ENCODE measurements around the gene WDFY2. TPM values are rescaled to one million over a fixed set of nuclear protein-coding genes. Genes with fewer than 3 reads are reported as not detected.

The WDFY2 gene
- total RNA-seq, 5 donors from 2014 or later (not counting 1 experiment from before 2014, with no cell fraction given): 18.2 to 28.3 (median 20.0) TPM

DNA sequence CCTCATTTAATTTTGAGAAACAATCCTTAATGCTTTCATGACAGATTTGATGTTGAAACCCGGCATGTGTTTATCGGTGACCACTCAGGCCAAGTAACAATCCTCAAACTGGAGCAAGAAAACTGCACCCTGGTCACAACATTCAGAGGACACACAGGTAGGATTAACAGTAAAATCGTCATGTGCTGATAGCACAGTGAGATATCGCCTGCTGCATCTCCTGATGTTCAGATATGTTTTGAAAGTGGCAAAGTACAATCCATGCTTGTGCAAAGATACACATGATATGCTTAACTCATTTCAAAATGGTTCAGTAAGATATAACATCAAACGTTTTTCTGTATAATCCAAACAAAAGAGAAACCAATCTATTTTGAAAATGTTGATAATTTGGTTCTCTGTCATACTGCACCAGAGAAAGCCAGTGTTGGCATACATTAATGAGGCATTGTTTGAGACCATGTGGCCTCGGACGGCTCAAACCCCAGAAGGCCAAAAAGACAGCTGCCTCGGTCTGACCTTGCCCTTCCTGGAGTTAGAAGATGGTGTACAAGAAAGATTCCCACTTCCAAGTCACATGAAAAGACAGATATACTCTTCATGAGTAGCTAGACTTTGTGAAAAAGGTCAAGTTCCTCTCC, 143.5 kb downstream of the WDFY2 start:
- CTCF ChIA-PET: interaction anchor here in 1 of 2 donors (0.5 kb wide), 1 partner anchor 9 kb away, joined by 3 read pairs; no protein-coding TSS in a partner anchor
- H3K4me1 Mint-ChIP-seq: peaks cover 0 to 6% (median 4%) of the 10 kb centered on the region in 3 donors
- Histone ChIP-seq H3K4me1 (ENCODE audit: control insufficient read depth in 1 of 2, extremely low read depth in 1 of 2, insufficient read depth in 2 of 2, low read length in 2 of 2) (peaks cover 0 to 9% of the 10 kb centered on the region in 2 experiments), H3K9me3 (no peaks in the 10 kb centered on the region), H3K27me3 (replicated peaks in 1 of 2; ENCODE audit: control insufficient read depth in 2 of 2, extremely low read depth in 1 of 2, insufficient read depth in 2 of 2, low read length in 1 of 2) (no peaks in the 10 kb centered on the region), H3K27ac (ENCODE audit: low read length) (no peak overlapping the region), H3K4me3 (ENCODE audit: control insufficient read depth in 1 of 2, extremely low read depth in 1 of 2, low read length in 1 of 2) (no peak overlapping the region), H3K36me3 (ENCODE audit: control insufficient read depth in 2 of 2, extremely low read depth in 1 of 2, insufficient read depth in 1 of 2, low read length in 1 of 2) (peaks cover 0 to 28% of the 10 kb centered on the region in 2 donors)
- POLR2A ChIA-PET: no interaction called here
- ATAC-seq (replicated peaks in 1 of 4) (no peak), DNase-seq (no peak)
- no peaks in the 10 kb centered on the region for H3K9me3 Mint-ChIP-seq
- 100% methylated on average over 2 of the region's 8 CpGs for WGBS (ENCODE audit: insufficient coverage)
- peaks cover 36% of the 10 kb centered on the region for H3K36me3 Mint-ChIP-seq
- H3K27me3 Mint-ChIP-seq: no peaks in the 10 kb centered on the region
- H3K4me3 Mint-ChIP-seq: no peak overlapping the region
- H3K27ac Mint-ChIP-seq: no peak overlapping the region

DNA sequence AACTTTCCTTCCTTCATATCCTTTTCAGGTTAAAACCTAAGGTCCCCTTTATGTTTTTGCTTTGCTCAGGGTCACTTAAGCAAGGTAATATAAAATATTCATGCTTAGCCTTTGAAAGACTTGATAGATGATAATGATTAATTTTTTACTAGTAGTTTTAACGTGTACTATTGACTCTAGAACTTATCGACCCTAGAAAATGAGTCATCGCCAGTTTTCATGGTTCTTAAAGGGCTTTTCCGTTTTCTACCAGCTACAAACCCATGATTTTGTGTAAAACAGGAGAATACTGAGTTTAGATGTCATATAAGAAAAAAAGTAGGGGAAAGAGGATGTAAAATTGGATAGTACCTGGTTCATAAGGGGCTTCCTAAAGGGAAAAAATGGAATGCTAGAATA, 144.0 kb downstream of the WDFY2 start:
- Histone ChIP-seq H3K4me1 (ENCODE audit: control insufficient read depth in 1 of 2, extremely low read depth in 1 of 2, insufficient read depth in 2 of 2, low read length in 2 of 2) (peaks cover 0 to 9% of the 10 kb centered on the region in 2 experiments), H3K27me3 (replicated peaks in 1 of 2; ENCODE audit: control insufficient read depth in 2 of 2, extremely low read depth in 1 of 2, insufficient read depth in 2 of 2, low read length in 1 of 2) (no peaks in the 10 kb centered on the region), H3K9me3 (no peaks in the 10 kb centered on the region), H3K27ac (ENCODE audit: low read length) (no peak overlapping the region), H3K4me3 (ENCODE audit: control insufficient read depth in 1 of 2, extremely low read depth in 1 of 2, low read length in 1 of 2) (no peak overlapping the region), H3K36me3 (ENCODE audit: control insufficient read depth in 2 of 2, extremely low read depth in 1 of 2, insufficient read depth in 1 of 2, low read length in 1 of 2) (peaks cover 0 to 28% of the 10 kb centered on the region in 2 donors)
- ATAC-seq (replicated peaks in 1 of 4) (no peak), DNase-seq (no peak)
- H3K9me3 Mint-ChIP-seq: no peaks in the 10 kb centered on the region
- H3K4me3 Mint-ChIP-seq: no peak overlapping the region
- no CpG with 5 or more reads among the region's 4 CpGs for WGBS (ENCODE audit: insufficient coverage)
- ChIA-PET POLR2A (no interaction called here), CTCF (interaction anchor here in 1 of 2 donors (0.5 kb wide), 1 partner anchor 9 kb away, joined by 3 read pairs; no protein-coding TSS in a partner anchor)
- H3K27ac Mint-ChIP-seq: no peak overlapping the region
- H3K27me3 Mint-ChIP-seq: no peaks in the 10 kb centered on the region
- peaks cover 36% of the 10 kb centered on the region for H3K36me3 Mint-ChIP-seq
- H3K4me1 Mint-ChIP-seq: peaks cover 0 to 6% (median 4%) of the 10 kb centered on the region in 3 donors

DNA sequence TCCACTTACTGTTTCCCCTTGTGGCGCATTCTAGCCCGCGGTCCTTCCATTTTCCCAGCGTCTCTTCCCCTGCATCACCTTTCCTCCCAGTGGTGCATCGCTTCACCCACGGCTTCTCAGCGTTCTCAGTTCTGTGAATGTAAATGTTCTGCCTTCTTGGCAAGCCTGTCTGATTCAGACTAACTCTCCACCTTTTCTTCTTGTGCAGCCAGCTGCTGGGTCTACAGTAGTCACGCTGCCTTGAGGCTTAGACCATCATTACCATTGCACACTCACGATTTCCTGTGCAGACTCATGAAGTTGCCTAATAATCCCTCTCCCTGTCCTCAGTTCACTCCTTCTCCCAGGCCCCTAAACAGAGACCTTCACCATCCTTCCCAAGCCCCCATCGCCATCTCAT, 144.7 kb downstream of the WDFY2 start:
- POLR2A ChIA-PET: interaction anchor here (0.5 to 0.7 kb wide), 3 partner anchors 8 to 81 kb away, joined by 3 to 11 read pairs (median 3); no protein-coding TSS in a partner anchor
- CTCF ChIA-PET: interaction anchor here in 1 of 2 donors (0.5 to 0.6 kb wide), 3 partner anchors 9 to 442 kb away, joined by 4 to 6 read pairs (median 4); no protein-coding TSS in a partner anchor
- ATAC-seq (replicated peaks in 1 of 4) (no peak), DNase-seq (no peak)
- no peak overlapping the region for H3K4me3 Mint-ChIP-seq
- no peak overlapping the region for H3K27ac Mint-ChIP-seq
- 96% methylated on average over 10 of the region's 10 CpGs for WGBS (ENCODE audit: insufficient coverage)
- no peaks in the 10 kb centered on the region for H3K9me3 Mint-ChIP-seq
- H3K27me3 Mint-ChIP-seq: no peaks in the 10 kb centered on the region
- H3K4me1 Mint-ChIP-seq: peaks cover 0 to 6% (median 4%) of the 10 kb centered on the region in 3 donors
- H3K9me3 ChIP-seq: no peaks in the 10 kb centered on the region
- no peaks in the 10 kb centered on the region for H3K27me3 ChIP-seq (replicated peaks in 1 of 2; ENCODE audit: control insufficient read depth in 2 of 2, extremely low read depth in 1 of 2, insufficient read depth in 2 of 2, low read length in 1 of 2)
- peaks cover 0 to 9% of the 10 kb centered on the region in 2 experiments for H3K4me1 ChIP-seq (ENCODE audit: control insufficient read depth in 1 of 2, extremely low read depth in 1 of 2, insufficient read depth in 2 of 2, low read length in 2 of 2)
- H3K36me3 ChIP-seq (ENCODE audit: control insufficient read depth in 2 of 2, extremely low read depth in 1 of 2, insufficient read depth in 1 of 2, low read length in 1 of 2): peaks cover 0 to 31% of the 10 kb centered on the region in 2 donors
- no peak overlapping the region for H3K4me3 ChIP-seq (ENCODE audit: control insufficient read depth in 1 of 2, extremely low read depth in 1 of 2, low read length in 1 of 2)
- peaks cover 40% of the 10 kb centered on the region for H3K36me3 Mint-ChIP-seq
- no peak overlapping the region for H3K27ac ChIP-seq (ENCODE audit: low read length)

DNA sequence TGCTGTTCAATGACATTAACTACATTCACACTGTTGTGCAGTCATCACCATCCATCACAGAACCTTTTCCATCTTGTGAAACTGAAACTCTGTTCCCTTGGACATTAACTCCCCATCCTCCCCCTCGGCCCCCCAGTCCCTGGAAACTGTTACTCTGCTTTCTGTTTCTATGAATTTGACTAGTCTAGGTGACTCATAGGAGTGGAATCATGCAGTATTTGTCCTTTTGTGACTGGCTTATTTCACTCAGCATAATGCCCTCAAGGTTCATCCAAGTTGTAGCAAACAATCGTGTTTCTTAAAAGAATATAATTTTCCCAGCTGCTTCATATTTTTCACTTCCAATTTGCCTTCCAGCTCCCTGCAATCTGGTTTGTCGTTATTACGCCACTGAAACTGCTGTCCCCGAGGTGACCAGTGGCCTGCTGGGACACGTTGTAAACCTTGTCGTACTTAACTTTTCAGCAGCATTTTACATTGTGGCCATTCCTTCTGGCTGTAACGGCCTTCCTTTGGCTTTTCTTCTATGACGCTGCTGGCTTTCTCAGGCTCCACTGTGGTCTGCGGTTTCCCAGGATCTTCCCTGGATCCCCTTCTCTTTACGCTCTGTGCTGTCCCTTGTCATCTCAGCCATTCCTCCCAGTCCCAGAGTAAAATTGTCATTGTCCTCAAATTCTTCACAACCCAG, 145.7 kb downstream of the WDFY2 start:
- Mint-ChIP-seq H3K4me1 (peaks cover 0 to 6% (median 4%) of the 10 kb centered on the region in 3 donors), H3K27me3 (no peaks in the 10 kb centered on the region), H3K27ac (no peak overlapping the region), H3K4me3 (no peak overlapping the region), H3K36me3 (peaks cover 39% of the 10 kb centered on the region), H3K9me3 (no peaks in the 10 kb centered on the region)
- POLR2A ChIA-PET: interaction anchor here in 1 of 2 donors (0.6 kb wide), 1 partner anchor 7 kb away, joined by 11 read pairs; no protein-coding TSS in a partner anchor
- ATAC-seq (replicated peaks in 1 of 4): no peak
- H3K27me3 ChIP-seq (replicated peaks in 1 of 2; ENCODE audit: control insufficient read depth in 2 of 2, extremely low read depth in 1 of 2, insufficient read depth in 2 of 2, low read length in 1 of 2): no peaks in the 10 kb centered on the region
- WGBS (ENCODE audit: insufficient coverage): 98% methylated on average over 9 of the region's 11 CpGs
- H3K4me1 ChIP-seq (ENCODE audit: control insufficient read depth in 1 of 2, extremely low read depth in 1 of 2, insufficient read depth in 2 of 2, low read length in 2 of 2): peaks cover 0 to 9% of the 10 kb centered on the region in 2 experiments
- H3K27ac ChIP-seq (ENCODE audit: low read length): no peak overlapping the region
- no peak for DNase-seq
- H3K36me3 ChIP-seq (ENCODE audit: control insufficient read depth in 2 of 2, extremely low read depth in 1 of 2, insufficient read depth in 1 of 2, low read length in 1 of 2): peaks cover 0 to 32% of the 10 kb centered on the region in 2 donors
- H3K9me3 ChIP-seq: no peaks in the 10 kb centered on the region
- no peak overlapping the region for H3K4me3 ChIP-seq (ENCODE audit: control insufficient read depth in 1 of 2, extremely low read depth in 1 of 2, low read length in 1 of 2)
- CTCF ChIA-PET: no interaction called here

DNA sequence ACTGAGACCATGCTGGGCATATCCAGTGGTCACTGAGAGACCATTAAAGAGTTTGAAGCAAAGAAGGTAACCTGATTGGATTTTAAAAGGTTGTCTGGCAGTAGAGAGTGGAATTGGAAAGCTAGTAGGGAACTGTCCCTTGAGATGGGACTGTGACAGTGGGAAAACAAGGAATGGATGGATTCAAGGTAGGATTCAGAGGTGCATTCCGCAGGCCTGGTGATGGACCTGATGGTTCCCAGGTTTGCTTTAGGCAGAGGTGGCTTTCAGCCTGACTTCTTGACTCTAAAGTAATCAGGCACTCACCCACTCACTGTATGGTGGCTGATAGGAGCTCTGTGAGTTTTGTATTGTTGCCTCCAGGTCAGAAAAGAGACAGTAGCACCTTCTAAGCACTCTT, 146.7 kb downstream of the WDFY2 start:
- CTCF ChIA-PET: no interaction called here
- Mint-ChIP-seq H3K4me1 (peaks cover 0 to 6% (median 4%) of the 10 kb centered on the region in 3 donors), H3K36me3 (peaks cover 46% of the 10 kb centered on the region), H3K9me3 (no peaks in the 10 kb centered on the region), H3K27ac (no peak overlapping the region), H3K27me3 (no peaks in the 10 kb centered on the region), H3K4me3 (no peak overlapping the region)
- no peak for ATAC-seq (replicated peaks in 1 of 4)
- peaks cover 0 to 9% of the 10 kb centered on the region in 2 experiments for H3K4me1 ChIP-seq (ENCODE audit: control insufficient read depth in 1 of 2, extremely low read depth in 1 of 2, insufficient read depth in 2 of 2, low read length in 2 of 2)
- no peak overlapping the region for H3K27ac ChIP-seq (ENCODE audit: low read length)
- no peak for DNase-seq
- H3K4me3 ChIP-seq (ENCODE audit: control insufficient read depth in 1 of 2, extremely low read depth in 1 of 2, low read length in 1 of 2): no peak overlapping the region
- no peaks in the 10 kb centered on the region for H3K27me3 ChIP-seq (replicated peaks in 1 of 2; ENCODE audit: control insufficient read depth in 2 of 2, extremely low read depth in 1 of 2, insufficient read depth in 2 of 2, low read length in 1 of 2)
- H3K9me3 ChIP-seq: no peaks in the 10 kb centered on the region
- H3K36me3 ChIP-seq (ENCODE audit: control insufficient read depth in 2 of 2, extremely low read depth in 1 of 2, insufficient read depth in 1 of 2, low read length in 1 of 2): peaks cover 0 to 30% of the 10 kb centered on the region in 2 donors
- no CpG with 5 or more reads among the region's 1 CpG for WGBS (ENCODE audit: insufficient coverage)
- POLR2A ChIA-PET: interaction anchor here in 1 of 2 donors (0.5 kb wide), 1 partner anchor 280 kb away, joined by 3 read pairs; no protein-coding TSS in a partner anchor

DNA sequence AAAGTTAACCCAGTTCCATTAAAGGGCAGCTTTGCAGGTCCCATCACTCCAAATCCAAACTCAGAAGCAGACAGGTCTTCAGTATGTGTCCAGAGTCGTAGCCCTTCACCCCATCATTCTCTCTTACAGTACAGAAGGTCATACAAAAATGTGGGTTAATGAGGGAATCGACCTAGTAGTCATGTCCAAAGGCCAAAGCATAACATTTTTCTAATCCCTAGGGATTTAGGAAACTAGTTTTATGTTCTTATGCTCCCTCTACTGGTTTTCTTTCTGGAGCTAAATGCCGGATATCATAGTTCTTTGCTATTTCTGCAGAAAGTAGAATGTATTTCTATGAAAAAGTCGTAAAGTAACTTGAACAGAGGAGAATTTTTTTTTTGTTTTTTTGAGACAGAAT, 147.5 kb downstream of the WDFY2 start:
- H3K36me3 Mint-ChIP-seq: peaks cover 48% of the 10 kb centered on the region
- H3K4me1 Mint-ChIP-seq: peaks cover 0 to 6% (median 6%) of the 10 kb centered on the region in 3 donors
- POLR2A ChIA-PET: no interaction called here
- no peak overlapping the region for H3K27ac ChIP-seq (ENCODE audit: low read length)
- H3K27me3 Mint-ChIP-seq: no peaks in the 10 kb centered on the region
- CTCF ChIA-PET: no interaction called here
- H3K36me3 ChIP-seq (ENCODE audit: control insufficient read depth in 2 of 2, extremely low read depth in 1 of 2, insufficient read depth in 1 of 2, low read length in 1 of 2): peaks cover 0 to 30% of the 10 kb centered on the region in 2 donors
- ATAC-seq (replicated peaks in 1 of 4) (no peak), DNase-seq (no peak)
- H3K27me3 ChIP-seq (replicated peaks in 1 of 2; ENCODE audit: control insufficient read depth in 2 of 2, extremely low read depth in 1 of 2, insufficient read depth in 2 of 2, low read length in 1 of 2): no peaks in the 10 kb centered on the region
- H3K9me3 ChIP-seq: no peaks in the 10 kb centered on the region
- H3K9me3 Mint-ChIP-seq: no peaks in the 10 kb centered on the region
- no peak overlapping the region for H3K4me3 ChIP-seq (ENCODE audit: control insufficient read depth in 1 of 2, extremely low read depth in 1 of 2, low read length in 1 of 2)
- 100% methylated on average over 2 of the region's 4 CpGs for WGBS (ENCODE audit: insufficient coverage)
- H3K4me3 Mint-ChIP-seq: no peak overlapping the region
- H3K27ac Mint-ChIP-seq: no peak overlapping the region
- H3K4me1 ChIP-seq (ENCODE audit: control insufficient read depth in 1 of 2, extremely low read depth in 1 of 2, insufficient read depth in 2 of 2, low read length in 2 of 2): peaks cover 0 to 9% of the 10 kb centered on the region in 2 experiments

All from T-cell (primary cell).